Measurements from ENCODE around the gene PRXL2B.

The PRXL2B gene

DNA sequence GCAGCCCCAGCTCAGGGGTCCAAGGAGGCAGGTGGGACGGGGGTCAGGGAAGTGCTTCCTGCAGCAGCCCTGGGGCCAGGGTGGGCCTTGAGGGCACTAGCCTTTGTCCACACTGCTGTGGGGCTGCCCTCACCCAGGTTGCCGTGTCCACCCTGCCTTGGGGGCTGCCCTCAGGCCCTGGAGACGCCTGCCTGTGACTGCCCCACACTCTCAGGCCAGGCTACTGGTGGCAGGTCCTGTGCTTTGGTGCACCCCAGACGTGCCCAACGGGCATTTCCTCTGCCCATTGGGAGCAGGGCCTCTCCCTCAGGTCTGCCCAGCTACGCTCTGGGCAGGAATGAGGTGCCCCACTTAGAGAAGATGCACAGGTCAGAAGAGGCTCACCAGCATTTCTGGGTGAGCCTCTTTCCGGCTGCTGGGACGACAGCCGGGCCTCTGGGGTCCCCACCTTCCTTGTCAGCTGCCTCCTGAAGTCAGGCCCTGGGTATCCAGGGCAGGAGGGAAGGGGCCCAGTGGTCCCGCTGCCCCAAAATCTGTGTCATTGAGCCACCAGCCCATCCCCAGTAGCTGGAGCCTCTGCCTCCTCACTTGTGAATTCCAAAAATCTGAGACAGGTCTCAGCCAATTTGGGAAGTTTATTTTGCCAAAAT is 48.9 kb downstream of the PRXL2B start:
- H3K9ac ChIP-seq (ENCODE audit: low read depth, low read length), result no peak overlapping the region
- H3K27me3 ChIP-seq (ENCODE audit: control insufficient read depth, insufficient read depth, low read length), result peaks cover 16% of the 10 kb centered on the region
- peaks cover 4% of the 10 kb centered on the region for H3K4me1 ChIP-seq (ENCODE audit: control insufficient read depth, insufficient read depth, low read length)
- no peak overlapping the region for H3K4me3 ChIP-seq (ENCODE audit: low read depth, low read length)
- peaks cover 4% of the 10 kb centered on the region for H3K9me3 ChIP-seq (ENCODE audit: control insufficient read depth, insufficient read depth, low read length)
- H3K36me3 ChIP-seq (ENCODE audit: control insufficient read depth, insufficient read depth, low read length), result no peaks in the 10 kb centered on the region

DNA sequence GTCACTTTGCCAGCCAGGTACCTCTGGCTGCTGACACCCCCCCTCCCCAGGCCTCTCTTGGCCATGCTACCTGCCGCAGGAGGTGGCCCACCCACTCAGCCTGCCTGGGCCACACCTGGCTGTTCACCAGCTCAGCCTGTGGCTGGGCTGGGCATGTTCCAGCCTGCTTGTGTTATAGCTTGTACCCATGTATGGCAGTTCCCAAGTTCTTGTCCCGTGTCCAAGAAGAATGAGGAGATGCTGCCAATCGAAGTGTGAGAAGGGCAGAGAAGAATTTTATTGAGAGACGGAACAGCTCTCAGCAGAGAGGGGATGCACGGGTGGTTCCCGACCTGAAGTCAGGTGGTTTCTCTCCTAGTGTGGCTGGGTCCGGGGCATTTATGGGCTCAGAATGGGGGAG is 50.2 kb downstream of the PRXL2B start:
- H3K4me3 ChIP-seq (ENCODE audit: low read depth, low read length), result no peak overlapping the region
- H3K4me1 ChIP-seq (ENCODE audit: control insufficient read depth, insufficient read depth, low read length), result peaks cover 4% of the 10 kb centered on the region
- H3K9me3 ChIP-seq (ENCODE audit: control insufficient read depth, insufficient read depth, low read length), result peaks cover 4% of the 10 kb centered on the region
- no peak overlapping the region for H3K9ac ChIP-seq (ENCODE audit: low read depth, low read length)
- no peaks in the 10 kb centered on the region for H3K36me3 ChIP-seq (ENCODE audit: control insufficient read depth, insufficient read depth, low read length)
- peaks cover 12% of the 10 kb centered on the region for H3K27me3 ChIP-seq (ENCODE audit: control insufficient read depth, insufficient read depth, low read length)

DNA sequence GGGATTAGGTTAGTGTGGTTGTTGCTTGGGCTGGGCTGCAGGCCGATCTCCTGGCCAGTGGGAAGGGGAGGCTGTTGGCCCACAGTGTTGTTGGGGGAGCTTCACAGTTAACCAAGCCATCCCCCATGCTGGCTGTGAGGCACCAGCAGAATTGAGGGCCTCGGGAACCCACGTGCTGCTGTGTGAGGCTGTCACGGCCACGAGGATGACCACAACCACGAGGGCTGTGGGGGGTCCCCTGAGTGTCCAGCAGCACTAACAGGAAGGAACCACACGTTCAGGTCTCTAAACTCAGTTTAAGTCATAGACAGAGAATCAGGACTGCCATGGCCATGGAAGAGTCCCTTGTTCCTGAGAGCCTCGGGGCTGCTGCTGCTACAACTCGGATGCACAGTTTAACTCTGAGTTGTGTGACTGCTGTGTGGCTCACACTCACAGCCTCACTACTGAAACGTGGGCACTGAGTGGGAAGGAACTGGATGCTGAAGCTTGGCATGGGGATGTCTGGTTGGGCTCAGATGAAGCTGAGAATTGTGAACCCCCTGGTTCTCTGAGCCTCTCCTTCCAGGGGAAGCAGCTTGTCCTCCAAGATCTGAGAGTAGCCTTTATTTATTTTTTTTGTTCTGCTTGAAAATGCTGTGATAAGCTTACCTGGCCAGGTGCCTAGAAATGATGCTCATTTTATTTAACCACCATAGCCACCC is 51.0 kb downstream of the PRXL2B start:
- H3K4me3 ChIP-seq (ENCODE audit: low read depth, low read length), result no peak overlapping the region
- peaks cover 2% of the 10 kb centered on the region for H3K4me1 ChIP-seq (ENCODE audit: control insufficient read depth, insufficient read depth, low read length)
- H3K9me3 ChIP-seq (ENCODE audit: control insufficient read depth, insufficient read depth, low read length), result peaks cover 4% of the 10 kb centered on the region
- no peak overlapping the region for H3K9ac ChIP-seq (ENCODE audit: low read depth, low read length)
- peaks cover 12% of the 10 kb centered on the region for H3K27me3 ChIP-seq (ENCODE audit: control insufficient read depth, insufficient read depth, low read length)
- no peaks in the 10 kb centered on the region for H3K36me3 ChIP-seq (ENCODE audit: control insufficient read depth, insufficient read depth, low read length)

DNA sequence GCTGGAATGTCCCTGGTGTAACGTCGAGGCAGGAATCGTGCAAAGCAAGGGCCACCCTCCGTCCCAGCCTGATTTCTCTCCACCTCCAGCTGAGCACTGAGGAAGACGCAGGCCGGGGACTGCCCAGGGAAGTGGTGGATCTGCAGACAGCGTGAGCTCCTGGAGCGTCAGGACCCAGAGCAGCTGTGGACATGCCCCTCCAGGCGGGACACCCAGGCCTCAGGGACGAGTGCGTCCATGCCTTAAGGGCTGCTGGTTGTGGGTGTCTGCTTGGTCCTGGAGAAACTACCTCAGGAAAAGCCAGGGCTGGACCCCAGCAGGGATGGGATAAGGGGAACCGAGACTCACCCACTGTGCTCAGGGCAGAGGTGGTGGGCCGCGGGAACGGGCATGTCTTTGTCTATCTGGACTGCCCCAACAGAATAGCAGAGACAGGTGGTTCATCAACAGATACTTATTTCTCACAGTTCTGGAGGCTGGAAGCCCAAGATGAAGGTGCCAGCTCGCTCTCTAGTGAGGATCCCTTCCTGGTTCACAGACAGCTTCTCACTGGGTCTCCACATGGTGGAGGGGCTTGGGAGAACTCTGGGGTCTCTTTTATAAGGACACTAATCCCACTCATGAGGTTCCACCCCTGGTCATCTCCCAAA is 52.0 kb downstream of the PRXL2B start:
- no peak overlapping the region for H3K4me3 ChIP-seq (ENCODE audit: low read depth, low read length)
- peaks cover 4% of the 10 kb centered on the region for H3K9me3 ChIP-seq (ENCODE audit: control insufficient read depth, insufficient read depth, low read length)
- peaks cover 12% of the 10 kb centered on the region for H3K27me3 ChIP-seq (ENCODE audit: control insufficient read depth, insufficient read depth, low read length)
- H3K36me3 ChIP-seq (ENCODE audit: control insufficient read depth, insufficient read depth, low read length), result no peaks in the 10 kb centered on the region
- H3K9ac ChIP-seq (ENCODE audit: low read depth, low read length), result no peak overlapping the region
- H3K4me1 ChIP-seq (ENCODE audit: control insufficient read depth, insufficient read depth, low read length), result no peaks in the 10 kb centered on the region

DNA sequence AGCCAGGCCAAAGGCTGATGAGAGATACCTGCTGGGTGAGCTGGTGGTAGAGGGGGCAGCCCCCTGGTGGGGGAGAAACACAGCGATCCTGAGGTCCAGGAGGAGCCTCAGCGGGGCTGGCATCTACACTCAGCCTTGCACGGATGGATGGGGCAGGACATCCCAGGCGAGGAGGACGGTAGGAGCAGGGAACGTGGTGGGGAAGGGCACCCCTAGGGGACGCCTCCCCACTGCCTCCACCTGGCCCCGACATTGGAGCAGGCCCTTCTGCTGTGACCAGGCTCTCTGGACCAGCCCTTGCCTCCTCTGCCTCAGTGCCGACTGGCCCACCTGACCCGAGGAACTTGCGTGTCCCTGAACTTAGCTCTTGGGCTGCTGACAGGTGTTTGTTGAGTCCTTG is 52.6 kb downstream of the PRXL2B start:
- H3K27me3 ChIP-seq (ENCODE audit: control insufficient read depth, insufficient read depth, low read length), result peaks cover 12% of the 10 kb centered on the region
- no peak overlapping the region for H3K4me3 ChIP-seq (ENCODE audit: low read depth, low read length)
- no peak overlapping the region for H3K9ac ChIP-seq (ENCODE audit: low read depth, low read length)
- H3K4me1 ChIP-seq (ENCODE audit: control insufficient read depth, insufficient read depth, low read length), result no peaks in the 10 kb centered on the region
- no peaks in the 10 kb centered on the region for H3K36me3 ChIP-seq (ENCODE audit: control insufficient read depth, insufficient read depth, low read length)
- peaks cover 4% of the 10 kb centered on the region for H3K9me3 ChIP-seq (ENCODE audit: control insufficient read depth, insufficient read depth, low read length)

DNA sequence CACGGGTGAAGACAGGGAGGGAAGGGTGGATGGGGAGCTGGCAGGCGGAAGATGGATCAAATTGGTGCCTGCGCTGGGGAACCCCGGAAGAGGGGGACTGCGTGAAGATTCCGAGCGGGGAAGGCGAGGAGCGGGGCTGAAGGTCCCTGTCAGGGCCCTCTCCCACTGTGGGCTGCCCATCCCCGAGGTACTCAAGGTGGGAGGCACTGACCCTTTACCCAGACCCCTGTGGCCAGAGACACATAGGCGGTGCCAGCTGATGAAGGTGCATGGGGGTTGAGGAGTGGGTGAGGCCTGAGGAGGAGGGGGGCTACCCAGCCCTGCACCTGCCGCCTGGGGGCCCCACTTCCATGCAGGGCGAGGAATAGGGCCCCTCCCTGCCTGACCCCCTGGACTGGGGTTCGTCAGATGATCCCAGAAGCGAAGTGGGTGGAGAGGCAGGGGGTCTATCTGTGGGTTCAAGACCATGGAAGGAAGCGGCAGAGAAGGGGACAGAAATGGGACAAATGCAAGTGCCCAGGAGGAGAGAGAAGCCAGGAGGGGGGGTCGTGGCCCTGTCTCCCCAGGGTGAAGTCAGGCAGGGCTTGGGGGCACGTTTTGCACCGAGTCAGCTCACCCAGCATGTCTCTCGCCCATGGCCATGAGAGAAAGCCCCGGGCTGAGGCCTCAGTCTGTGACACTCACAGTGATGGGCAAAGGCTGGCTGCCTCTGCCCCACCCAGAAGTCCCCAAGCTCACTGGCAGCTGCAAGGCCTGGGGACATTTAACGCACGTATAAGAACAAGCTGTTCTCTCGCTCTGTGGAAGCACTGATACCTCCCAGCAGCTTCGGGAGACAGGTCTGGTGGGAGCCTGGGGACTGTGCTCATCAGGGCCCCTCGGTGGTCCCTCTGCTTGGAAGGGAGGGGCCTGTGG is 53.3 kb downstream of the PRXL2B start:
- no peaks in the 10 kb centered on the region for H3K36me3 ChIP-seq (ENCODE audit: control insufficient read depth, insufficient read depth, low read length)

DNA sequence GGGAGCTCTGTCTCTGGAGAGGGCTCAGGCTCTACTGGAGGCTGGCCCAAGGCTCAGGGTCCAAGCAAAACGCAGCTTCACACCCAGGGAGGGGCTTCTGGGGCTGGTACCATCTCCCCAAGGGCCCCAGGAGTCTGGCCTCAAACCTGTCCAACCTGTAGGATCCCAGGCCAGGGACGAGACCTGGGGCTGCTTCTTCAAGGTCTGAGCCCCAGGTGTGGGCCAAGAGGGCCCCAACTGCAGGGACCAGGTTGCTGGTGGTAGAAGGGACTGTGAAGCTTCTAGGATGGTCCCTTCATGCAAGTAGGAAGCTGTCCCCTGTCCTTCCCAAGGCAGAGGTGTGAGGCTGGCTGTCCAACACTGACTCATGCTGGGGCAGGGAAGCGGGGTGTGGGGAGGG is 54.0 kb downstream of the PRXL2B start:
- no peaks in the 10 kb centered on the region for H3K36me3 ChIP-seq (ENCODE audit: control insufficient read depth, insufficient read depth, low read length)
- H3K27me3 ChIP-seq (ENCODE audit: control insufficient read depth, insufficient read depth, low read length), result peaks cover 12% of the 10 kb centered on the region
- H3K4me1 ChIP-seq (ENCODE audit: control insufficient read depth, insufficient read depth, low read length), result no peaks in the 10 kb centered on the region
- H3K4me3 ChIP-seq (ENCODE audit: low read depth, low read length), result no peak overlapping the region
- peaks cover 4% of the 10 kb centered on the region for H3K9me3 ChIP-seq (ENCODE audit: control insufficient read depth, insufficient read depth, low read length)
- no peak overlapping the region for H3K9ac ChIP-seq (ENCODE audit: low read depth, low read length)

More for the DNA sequence above, 53.3 kb downstream of the PRXL2B start:
- Histone ChIP-seq H3K9me3 (ENCODE audit: control insufficient read depth, insufficient read depth, low read length) (peaks cover 4% of the 10 kb centered on the region), H3K4me3 (ENCODE audit: low read depth, low read length) (no peak overlapping the region), H3K4me1 (ENCODE audit: control insufficient read depth, insufficient read depth, low read length) (no peaks in the 10 kb centered on the region), H3K27me3 (ENCODE audit: control insufficient read depth, insufficient read depth, low read length) (peaks cover 12% of the 10 kb centered on the region), H3K9ac (ENCODE audit: low read depth, low read length) (no peak overlapping the region)

All from iPS-15b (cell line).